HepG2 (cell line): ENCODE measurements around the gene NEU1. TPM values are rescaled to one million over a fixed set of nuclear protein-coding genes. Genes with fewer than 3 reads are reported as not detected.
A peak's percentile ranks its signal among the peaks of the same experiment; 100 is the strongest.

Source experiments
- HCFC1 ChIP-seq: fragments of 150-350 bp; IDR thresholded peaks from 2 replicates; pipeline ENCODE4 v1.6.1; 2014; ENCODE audit warnings: low read depth, low read length
- HNRNPK ChIP-seq: fragments of 200-400 bp; formaldehyde crosslinking; IDR thresholded peaks from 2 replicates; pipeline ENCODE4 v1.6.1; 2018; ENCODE audit warnings: low read length, low read depth, moderate library complexity, mild to moderate bottlenecking; ENCODE audit not compliant: poor library complexity, severe bottlenecking
- ISL2 ChIP-seq: sonication (generic); formaldehyde crosslinking; IDR thresholded peaks from 2 replicates; pipeline ENCODE4 v1.5.0; 2020; ENCODE audit warnings: missing genetic modification reagents
- KAT8 ChIP-seq: IDR thresholded peaks from 2 replicates; pipeline ENCODE4 v1.6.1; 2016; ENCODE audit warnings: missing genetic modification reagents, missing compliant biosample characterization
- KLF6 ChIP-seq: IDR thresholded peaks from 2 replicates; pipeline ENCODE4 v1.8.0; 2016; ENCODE audit warnings: missing biosample characterization, missing genetic modification reagents
- MED8 ChIP-seq: sonication (generic); formaldehyde crosslinking; IDR thresholded peaks from 2 replicates; pipeline ENCODE4 v1.8.1; 2023; ENCODE audit warnings: mild to moderate bottlenecking, missing genetic modification reagents; ENCODE audit not compliant: insufficient replicate concordance
- MEF2D ChIP-seq: sonication (generic); formaldehyde crosslinking; IDR thresholded peaks from 2 replicates; pipeline ENCODE4 v1.5.1; 2020; ENCODE audit warnings: mild to moderate bottlenecking, missing genetic modification reagents
- NFIC ChIP-seq: IDR thresholded peaks from 2 replicates; pipeline ENCODE4 v1.6.1; 2012; ENCODE audit warnings: mild to moderate bottlenecking, low read length, inconsistent platforms
- SAP130 ChIP-seq: IDR thresholded peaks from 2 replicates; pipeline ENCODE4 v1.6.1; 2016; ENCODE audit warnings: low read depth
- SIX4 ChIP-seq: sonication (generic); formaldehyde crosslinking; IDR thresholded peaks from 2 replicates; pipeline ENCODE4 v1.4.0; 2020; ENCODE audit warnings: missing genetic modification reagents
- SKI ChIP-seq: fragments of 450-650 bp; IDR thresholded peaks from one replicate; pipeline ENCODE4 v1.6.1; 2018; ENCODE audit warnings: mild to moderate bottlenecking; ENCODE audit not compliant: partially characterized antibody
- SNRNP70 ChIP-seq: fragments of 200-400 bp; formaldehyde crosslinking; IDR thresholded peaks from 2 replicates; pipeline ENCODE4 v1.6.1; 2017; ENCODE audit warnings: mild to moderate bottlenecking, low read depth, low read length, moderate library complexity
- ZC3H13 ChIP-seq: sonication (generic); formaldehyde crosslinking; IDR thresholded peaks from 2 replicates; pipeline ENCODE4 v1.8.1; 2023; ENCODE audit warnings: mild to moderate bottlenecking, missing genetic modification reagents, moderate library complexity
- ZNF232 ChIP-seq: sonication (generic); formaldehyde crosslinking; IDR thresholded peaks from 2 replicates; pipeline ENCODE4 v1.4.0; 2020; ENCODE audit warnings: missing genetic modification reagents, borderline replicate concordance
- ZNF234 ChIP-seq: sonication (generic); formaldehyde crosslinking; conservative IDR thresholded peaks from 2 replicates; pipeline ENCODE4 v1.5.1; 2020; ENCODE audit warnings: mild to moderate bottlenecking, missing genetic modification reagents
- ZNF44 ChIP-seq: sonication (generic); formaldehyde crosslinking; IDR thresholded peaks from 2 replicates; pipeline ENCODE4 v1.5.1; 2020; ENCODE audit warnings: mild to moderate bottlenecking, missing genetic modification reagents
- ZNF878 ChIP-seq: sonication (generic); formaldehyde crosslinking; IDR thresholded peaks from 2 replicates; pipeline ENCODE4 v1.8.1; 2023; ENCODE audit warnings: mild to moderate bottlenecking, missing genetic modification reagents, moderate library complexity
- ZSCAN12 ChIP-seq: sonication (generic); formaldehyde crosslinking; IDR thresholded peaks from 2 replicates; pipeline ENCODE4 v1.9.0; 2021; ENCODE audit warnings: mild to moderate bottlenecking, missing genetic modification reagents
- polyA plus RNA-seq, 8 experiments: library from polyadenylated mRNA; depleted of rRNA in 3 of 8; stranded (reverse) in 7 of 8; unstranded in 1 of 8; fragments of >200 nt; fragmentation: Illumina TruSeq in 4 of 8; extraction: Trizol in 4 of 8; gene quantifications; 2 replicates each; pipeline versions ENCODE4 v1.2.1 to v1.2.3, GENCODE V29; 2011 to 2016; ENCODE audit warnings: low read depth in 4 of 8, missing spikeins in 1 of 8, mixed read lengths in 1 of 8; ENCODE audit not compliant: insufficient read depth in 1 of 8
- total RNA-seq, 5 experiments: library from RNA; depleted of rRNA; stranded (reverse); fragments of >200 nt; fragmentation: Illumina TruSeq; extraction: Trizol; gene quantifications; 2 replicates each; pipeline ENCODE4 v1.2.3, GENCODE V29; 2016; ENCODE audit warnings: low read depth in 1 of 5
- TF ChIP-seq, protein P1 (sequence below): sonication (generic); formaldehyde crosslinking; IDR thresholded peaks from 2 replicates; pipeline ENCODE4 v1.4.0; 2020; ENCODE audit warnings: missing genetic modification reagents
- TF ChIP-seq, protein P2 (sequence below): sonication (generic); formaldehyde crosslinking; IDR thresholded peaks from 2 replicates; pipeline ENCODE4 v1.4.0; 2020; ENCODE audit warnings: missing genetic modification reagents
- TF ChIP-seq, protein P3 (sequence below): sonication (generic); formaldehyde crosslinking; IDR thresholded peaks from 2 replicates; pipeline ENCODE4 v1.5.0; 2020; ENCODE audit warnings: mild to moderate bottlenecking, missing genetic modification reagents, moderate library complexity
- TF ChIP-seq, protein P4 (sequence below): sonication (generic); formaldehyde crosslinking; IDR thresholded peaks from 2 replicates; pipeline ENCODE4 v1.5.0; 2020; ENCODE audit warnings: mild to moderate bottlenecking, low read depth, missing genetic modification reagents, borderline replicate concordance
- TF ChIP-seq, protein P5 (sequence below): sonication (generic); formaldehyde crosslinking; IDR thresholded peaks from 2 replicates; pipeline ENCODE4 v1.8.1; 2023; ENCODE audit warnings: missing genetic modification reagents, inconsistent platforms, borderline replicate concordance

Gene NEU1
- total and polyA plus RNA-seq, 2 of the 13 experiments (the other 11 are each of a cell fraction or from before 2014, with no cell fraction given) = 215 to 297 TPM

DNA sequence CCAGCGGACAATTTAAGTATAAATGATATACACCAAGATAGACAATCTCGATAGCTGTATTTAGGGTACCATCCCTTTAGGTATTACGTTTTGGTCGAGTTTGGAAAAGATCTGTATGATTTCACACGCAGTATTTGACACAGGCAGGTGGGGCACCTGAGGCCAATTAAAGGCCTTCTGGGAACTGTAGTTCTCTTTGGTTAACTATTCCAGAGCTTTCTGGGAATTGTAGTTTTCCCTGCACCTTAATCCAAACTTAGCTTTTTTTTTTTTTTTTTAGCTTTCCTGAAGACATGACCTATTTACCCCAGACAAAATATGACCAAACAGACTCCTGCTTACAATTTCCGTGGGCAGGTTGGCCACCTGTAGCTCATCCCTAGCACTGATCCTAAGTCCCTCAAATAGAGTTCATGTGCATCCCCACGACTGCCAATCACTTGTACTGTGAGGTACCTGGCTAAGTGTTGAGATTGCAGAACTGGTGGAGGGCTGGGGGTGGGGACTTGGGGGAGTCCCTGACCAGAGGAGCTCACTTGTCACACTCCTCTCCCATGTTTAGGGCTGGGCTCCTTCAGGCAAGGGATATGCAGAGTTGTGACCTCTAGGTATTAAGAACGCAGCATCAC is 35.9 kb upstream of the NEU1 start (continued):
- TF ChIP-seq, protein P1, sequence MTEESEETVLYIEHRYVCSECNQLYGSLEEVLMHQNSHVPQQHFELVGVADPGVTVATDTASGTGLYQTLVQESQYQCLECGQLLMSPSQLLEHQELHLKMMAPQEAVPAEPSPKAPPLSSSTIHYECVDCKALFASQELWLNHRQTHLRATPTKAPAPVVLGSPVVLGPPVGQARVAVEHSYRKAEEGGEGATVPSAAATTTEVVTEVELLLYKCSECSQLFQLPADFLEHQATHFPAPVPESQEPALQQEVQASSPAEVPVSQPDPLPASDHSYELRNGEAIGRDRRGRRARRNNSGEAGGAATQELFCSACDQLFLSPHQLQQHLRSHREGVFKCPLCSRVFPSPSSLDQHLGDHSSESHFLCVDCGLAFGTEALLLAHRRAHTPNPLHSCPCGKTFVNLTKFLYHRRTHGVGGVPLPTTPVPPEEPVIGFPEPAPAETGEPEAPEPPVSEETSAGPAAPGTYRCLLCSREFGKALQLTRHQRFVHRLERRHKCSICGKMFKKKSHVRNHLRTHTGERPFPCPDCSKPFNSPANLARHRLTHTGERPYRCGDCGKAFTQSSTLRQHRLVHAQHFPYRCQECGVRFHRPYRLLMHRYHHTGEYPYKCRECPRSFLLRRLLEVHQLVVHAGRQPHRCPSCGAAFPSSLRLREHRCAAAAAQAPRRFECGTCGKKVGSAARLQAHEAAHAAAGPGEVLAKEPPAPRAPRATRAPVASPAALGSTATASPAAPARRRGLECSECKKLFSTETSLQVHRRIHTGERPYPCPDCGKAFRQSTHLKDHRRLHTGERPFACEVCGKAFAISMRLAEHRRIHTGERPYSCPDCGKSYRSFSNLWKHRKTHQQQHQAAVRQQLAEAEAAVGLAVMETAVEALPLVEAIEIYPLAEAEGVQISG = peak; percentile 59; the same call in 1 of the 2 replicates
- 0 out of 2 replicates have a peak, but pooled peaks have one; percentile 41 for TF ChIP-seq NFIC
- no peak; the same call in 1 of the 2 replicates for TF ChIP-seq ZNF878 (CRISPR knock-in tag)
- TF ChIP-seq, protein P2, sequence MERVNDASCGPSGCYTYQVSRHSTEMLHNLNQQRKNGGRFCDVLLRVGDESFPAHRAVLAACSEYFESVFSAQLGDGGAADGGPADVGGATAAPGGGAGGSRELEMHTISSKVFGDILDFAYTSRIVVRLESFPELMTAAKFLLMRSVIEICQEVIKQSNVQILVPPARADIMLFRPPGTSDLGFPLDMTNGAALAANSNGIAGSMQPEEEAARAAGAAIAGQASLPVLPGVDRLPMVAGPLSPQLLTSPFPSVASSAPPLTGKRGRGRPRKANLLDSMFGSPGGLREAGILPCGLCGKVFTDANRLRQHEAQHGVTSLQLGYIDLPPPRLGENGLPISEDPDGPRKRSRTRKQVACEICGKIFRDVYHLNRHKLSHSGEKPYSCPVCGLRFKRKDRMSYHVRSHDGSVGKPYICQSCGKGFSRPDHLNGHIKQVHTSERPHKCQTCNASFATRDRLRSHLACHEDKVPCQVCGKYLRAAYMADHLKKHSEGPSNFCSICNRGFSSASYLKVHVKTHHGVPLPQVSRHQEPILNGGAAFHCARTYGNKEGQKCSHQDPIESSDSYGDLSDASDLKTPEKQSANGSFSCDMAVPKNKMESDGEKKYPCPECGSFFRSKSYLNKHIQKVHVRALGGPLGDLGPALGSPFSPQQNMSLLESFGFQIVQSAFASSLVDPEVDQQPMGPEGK (CRISPR knock-in tag) = no peak
- TF ChIP-seq KLF6 (CRISPR knock-in tag) = no peak
- peak; percentile 43 for TF ChIP-seq MEF2D (CRISPR knock-in tag)
- TF ChIP-seq ZNF232 (CRISPR knock-in tag) = 0 out of 2 replicates have a peak, but pooled peaks have one; percentile 45
- TF ChIP-seq SNRNP70 = no peak
- peak; percentile 79 for TF ChIP-seq SAP130
- no peak for TF ChIP-seq ZNF234 (CRISPR knock-in tag)
- TF ChIP-seq ZSCAN12 (CRISPR knock-in tag) = no peak
- TF ChIP-seq ZNF44 = no peak
- TF ChIP-seq SIX4 = no peak
- TF ChIP-seq HNRNPK = no peak
- TF ChIP-seq, protein P3, sequence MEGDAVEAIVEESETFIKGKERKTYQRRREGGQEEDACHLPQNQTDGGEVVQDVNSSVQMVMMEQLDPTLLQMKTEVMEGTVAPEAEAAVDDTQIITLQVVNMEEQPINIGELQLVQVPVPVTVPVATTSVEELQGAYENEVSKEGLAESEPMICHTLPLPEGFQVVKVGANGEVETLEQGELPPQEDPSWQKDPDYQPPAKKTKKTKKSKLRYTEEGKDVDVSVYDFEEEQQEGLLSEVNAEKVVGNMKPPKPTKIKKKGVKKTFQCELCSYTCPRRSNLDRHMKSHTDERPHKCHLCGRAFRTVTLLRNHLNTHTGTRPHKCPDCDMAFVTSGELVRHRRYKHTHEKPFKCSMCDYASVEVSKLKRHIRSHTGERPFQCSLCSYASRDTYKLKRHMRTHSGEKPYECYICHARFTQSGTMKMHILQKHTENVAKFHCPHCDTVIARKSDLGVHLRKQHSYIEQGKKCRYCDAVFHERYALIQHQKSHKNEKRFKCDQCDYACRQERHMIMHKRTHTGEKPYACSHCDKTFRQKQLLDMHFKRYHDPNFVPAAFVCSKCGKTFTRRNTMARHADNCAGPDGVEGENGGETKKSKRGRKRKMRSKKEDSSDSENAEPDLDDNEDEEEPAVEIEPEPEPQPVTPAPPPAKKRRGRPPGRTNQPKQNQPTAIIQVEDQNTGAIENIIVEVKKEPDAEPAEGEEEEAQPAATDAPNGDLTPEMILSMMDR (CRISPR knock-in tag) = peak; percentile 34; the same call in 1 of the 2 replicates
- peak; percentile 82 for TF ChIP-seq ZC3H13 (CRISPR knock-in tag)
- no peak for TF ChIP-seq SKI
- TF ChIP-seq, protein P4, sequence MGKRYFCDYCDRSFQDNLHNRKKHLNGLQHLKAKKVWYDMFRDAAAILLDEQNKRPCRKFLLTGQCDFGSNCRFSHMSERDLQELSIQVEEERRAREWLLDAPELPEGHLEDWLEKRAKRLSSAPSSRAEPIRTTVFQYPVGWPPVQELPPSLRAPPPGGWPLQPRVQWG (CRISPR knock-in tag) = no peak
- TF ChIP-seq, protein P5, sequence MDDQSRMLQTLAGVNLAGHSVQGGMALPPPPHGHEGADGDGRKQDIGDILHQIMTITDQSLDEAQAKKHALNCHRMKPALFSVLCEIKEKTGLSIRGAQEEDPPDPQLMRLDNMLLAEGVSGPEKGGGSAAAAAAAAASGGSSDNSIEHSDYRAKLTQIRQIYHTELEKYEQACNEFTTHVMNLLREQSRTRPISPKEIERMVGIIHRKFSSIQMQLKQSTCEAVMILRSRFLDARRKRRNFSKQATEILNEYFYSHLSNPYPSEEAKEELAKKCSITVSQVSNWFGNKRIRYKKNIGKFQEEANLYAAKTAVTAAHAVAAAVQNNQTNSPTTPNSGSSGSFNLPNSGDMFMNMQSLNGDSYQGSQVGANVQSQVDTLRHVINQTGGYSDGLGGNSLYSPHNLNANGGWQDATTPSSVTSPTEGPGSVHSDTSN (CRISPR knock-in tag) = no peak
- no peak for TF ChIP-seq MED8 (CRISPR knock-in tag)
- TF ChIP-seq KAT8 (CRISPR knock-in tag) = 0 out of 2 replicates have a peak, but pooled peaks have one; percentile 7
- TF ChIP-seq HCFC1 = peak; percentile 93
- no peak for TF ChIP-seq ISL2 (CRISPR knock-in tag)
